HG03469 (cell line): Measurements from ENCODE around the gene CTSO.
"Not testable (repeated sequence)": the region's sequence is repeated elsewhere in the genome, so short reads cannot be mapped to it uniquely, and the experiment has no call there.

Experiments used
- ATAC-seq: cut with Tn5 transposase; IDR thresholded peaks from one replicate; pipeline ENCODE4 v1.9.1; 2021; ENCODE audit warnings: mild to moderate bottlenecking, moderate library complexity, moderate number of reproducible peaks; ENCODE audit not compliant: unreplicated experiment

The CTSO gene

GRCh38 chr4:155956461-155956860 lies 2.8 kb upstream of the CTSO start:
- no peak for ATAC-seq

GRCh38 chr4:155954939-155955338 lies 1.3 kb upstream of the CTSO start:
- no peak for ATAC-seq

GRCh38 chr4:155954118-155954685 lies 536 bp upstream of the CTSO start:
- no peak for ATAC-seq

- ATAC-seq: no peak
These were observed 1.2 kb downstream of the CTSO start for GRCh38 chr4:155952501-155952901.

- ATAC-seq: no peak
These were observed 3.2 kb downstream of the CTSO start for GRCh38 chr4:155950461-155950860.

- no peak for ATAC-seq
These were observed 5.1 kb downstream of the CTSO start for GRCh38 chr4:155948541-155948940.

- no peak for ATAC-seq
These were observed 7.2 kb downstream of the CTSO start for GRCh38 chr4:155946486-155946885.

GRCh38 chr4:155944516-155944915 lies 9.2 kb downstream of the CTSO start:
- no peak for ATAC-seq

- ATAC-seq: no peak
These were observed 9.9 kb downstream of the CTSO start for GRCh38 chr4:155943605-155944291.

- ATAC-seq: no peak
These were observed 11.8 kb downstream of the CTSO start for GRCh38 chr4:155941820-155942219.

GRCh38 chr4:155941085-155941790 lies 12.4 kb downstream of the CTSO start:
- ATAC-seq: no peak

GRCh38 chr4:155935389-155935986 lies 18.2 kb downstream of the CTSO start:
- no peak for ATAC-seq

GRCh38 chr4:155934634-155935033 lies 19.0 kb downstream of the CTSO start:
- ATAC-seq: not testable (repeated sequence)

GRCh38 chr4:155931634-155932033 lies 22.0 kb downstream of the CTSO start:
- no peak for ATAC-seq

GRCh38 chr4:155930330-155930729 lies 23.3 kb downstream of the CTSO start:
- ATAC-seq: no peak

GRCh38 chr4:155929833-155930232 lies 23.8 kb downstream of the CTSO start:
- no peak for ATAC-seq

- ATAC-seq: no peak
These were observed 29.0 kb downstream of the CTSO start for GRCh38 chr4:155924637-155925036.

GRCh38 chr4:155921597-155921996 lies 32.1 kb downstream of the CTSO start:
- no peak for ATAC-seq

GRCh38 chr4:155914782-155915181 lies 38.9 kb downstream of the CTSO start:
- no peak for ATAC-seq

GRCh38 chr4:155911905-155912304 lies 41.8 kb downstream of the CTSO start:
- no peak for ATAC-seq

- ATAC-seq: no peak
These were observed 43.9 kb downstream of the CTSO start for GRCh38 chr4:155909615-155910226.
